Epithelial cell of esophagus (primary cell): ENCODE results near the gene SLC22A23.

Experiments
- DNase-seq: peaks from one replicate; pipeline ENCODE4 v3.0.0; 2010; ENCODE audit warnings: low read depth
- H3K4me3 ChIP-seq: 2 replicates; pipeline ENCODE4 v1.5.1; 2011; ENCODE audit warnings: mild to moderate bottlenecking, low read length, control low read depth
- CTCF ChIP-seq: IDR thresholded peaks from 2 replicates; pipeline ENCODE4 v1.5.1; 2011; ENCODE audit warnings: low read depth, mild to moderate bottlenecking, low read length, control low read depth, inconsistent platforms; ENCODE audit not compliant: insufficient read depth; ENCODE audit errors: missing control alignments

SLC22A23 gene

GRCh38 chr6:3359973-3360726 is 96.7 kb downstream of the SLC22A23 start:
- no peak for TF ChIP-seq CTCF
- peak; percentile 29 for DNase-seq
- no peak overlapping the region for H3K4me3 ChIP-seq

GRCh38 chr6:3359101-3359752 is 97.6 kb downstream of the SLC22A23 start:
- DNase-seq: peak; percentile 55
- no peak overlapping the region for H3K4me3 ChIP-seq
- TF ChIP-seq CTCF: no peak

- no peak for TF ChIP-seq CTCF
- H3K4me3 ChIP-seq: no peak overlapping the region
- no peak for DNase-seq
Observed at GRCh38 chr6:3358413-3359100, 98.3 kb downstream of the SLC22A23 start.

GRCh38 chr6:3357678-3358077 is 99.2 kb downstream of the SLC22A23 start:
- H3K4me3 ChIP-seq: no peak overlapping the region
- TF ChIP-seq CTCF: no peak
- DNase-seq: no peak

- no peak for DNase-seq
- no peak for TF ChIP-seq CTCF
- H3K4me3 ChIP-seq: no peak overlapping the region
Observed at GRCh38 chr6:3356824-3357420, 99.9 kb downstream of the SLC22A23 start.

GRCh38 chr6:3356056-3356823 is 100.6 kb downstream of the SLC22A23 start:
- DNase-seq: peak; percentile 25
- no peak overlapping the region for H3K4me3 ChIP-seq
- no peak for TF ChIP-seq CTCF
